Heart left ventricle (tissue), 16 donors: ENCODE measurements around the gene PIMREG. TPM values are rescaled to one million over a fixed set of nuclear protein-coding genes. Genes with fewer than 3 reads are reported as not detected.

Experiments used
- ATAC-seq, 4 donors: fragments of 200-7000 bp; cut with Tn5 transposase; one replicate each; pipeline ENCODE4 v1.9.1; 2020 to 2022; ENCODE audit warnings: moderate library complexity in 4 of 4, mild to moderate bottlenecking in 3 of 4, moderate number of reproducible peaks in 1 of 4
- DNase-seq, 5 donors: peaks; one replicate each; pipeline ENCODE4 v3.0.0-alpha.2; 2020
- H3K27ac ChIP-seq, 12 donors: fragments of 200-600 bp; sonication (generic) in 4 of 12; one replicate each; pipeline versions ENCODE4 v1.5.0 to v1.8.0; 2016 to 2022; ENCODE audit warnings: mild to moderate bottlenecking in 2 of 12
- H3K27me3 ChIP-seq, 9 donors: fragments of 200-600 bp; sonication (generic) in 2 of 9; one replicate each; pipeline versions ENCODE4 v1.5.1 to v1.8.0; 2016 to 2022; ENCODE audit warnings: mild to moderate bottlenecking in 3 of 9
- H3K36me3 ChIP-seq, 9 donors: fragments of 200-600 bp; sonication (generic) in 2 of 9; one replicate each; pipeline versions ENCODE4 v1.5.0 to v1.8.0; 2018 to 2022; ENCODE audit warnings: mild to moderate bottlenecking in 2 of 9
- H3K4me1 ChIP-seq, 12 donors: fragments of 200-600 bp; sonication (generic) in 4 of 12; one replicate each; pipeline versions ENCODE4 v1.5.0 to v1.8.0; 2016 to 2022; ENCODE audit warnings: mild to moderate bottlenecking in 3 of 12
- H3K4me3 ChIP-seq, 12 donors: fragments of 200-600 bp; sonication (generic) in 4 of 12; one replicate each; pipeline versions ENCODE4 v1.5.0 to v1.8.0; 2017 to 2022; ENCODE audit warnings: mild to moderate bottlenecking in 9 of 12, moderate library complexity in 4 of 12
- H3K9me3 ChIP-seq, 12 donors: fragments of 200-600 bp; sonication (generic) in 4 of 12; one replicate each; pipeline versions ENCODE4 v1.5.0 to v1.8.0; 2016 to 2022; ENCODE audit warnings: mild to moderate bottlenecking in 1 of 12
- POLR2A ChIP-seq, 2 donors: fragments of 450-650 bp; IDR thresholded peaks; one replicate each; pipeline ENCODE4 v1.6.1; 2017; ENCODE audit warnings: antibody characterized with exemption in 2 of 2, mild to moderate bottlenecking in 2 of 2, moderate library complexity in 2 of 2
- WGBS, 4 donors: extraction: QIAGEN DNeasy Blood & Tissue Kit in 2 of 4; methylation state at CpG; one replicate each; pipeline versions ENCODE4 v1.1.5 to v1.1.7; 2013 to 2018; 5-methylcytosine and 5-hydroxymethylcytosine counted together
- intact Hi-C, 10 donors: fragments of 100-400 bp; cut with DNase I; formaldehyde crosslinking; loops; one replicate each; pipeline versions ENCODE4 v1.11.1 to v1.14.2; 2022
- long read RNA-seq, 3 donors: library from polyadenylated mRNA; unstranded; transcript quantifications; one replicate each; pipeline ENCODE4 v2.0.0, GENCODE V29; 2020 to 2021
- polyA plus RNA-seq, 2 donors: library from polyadenylated mRNA; stranded (reverse); fragments of 200-250 nt; gene quantifications; one replicate each; pipeline ENCODE4 v1.2.3, GENCODE V29; 2013
- total RNA-seq, 9 donors: library from RNA; depleted of rRNA in 2 of 9; stranded (reverse); fragments of >200 nt in 2 of 9; fragmentation: NEBNext Ultra II Directional in 3 of 9; extraction: Animal tissue kit (Norgen Biotek cat#: 25700) in 3 of 9; gene quantifications; one replicate each; pipeline versions ENCODE4 v1.1.0 to v1.2.4, GENCODE V29; 2016 to 2023
- TF ChIP-seq, protein P1 (sequence below), 12 donors: fragments of 200-600 bp; sonication (generic) in 4 of 12; IDR thresholded peaks; one replicate each; pipeline versions ENCODE4 v1.5.0 to v1.8.0; 2018 to 2022; ENCODE audit warnings: antibody characterized with exemption in 12 of 12, mild to moderate bottlenecking in 5 of 12
- donor health status: ischemic (EF 13 %, LVEDD 7.1; RV severe dilation, severe dysfunction).
- donor health status: healthy with polysubstance abuse.
- donor health status: DM: no; HTN: yes; CAD: no.
- donor health status: DM: no; HTN: no; CAD: no.
- donor health status: ischemic (EF 25% LVEDD 6.9; RV normal size, moderate dysfunction).
- donor health status: ischemic (EF 25% LVEDD 5.7; RV mildly dilated, moderate dysfunction).
- donor health status: healthy.
- donor health status: DM: yes; HTN: yes; CAD: no.
- donor health status: ischemic (EF 35%, LVEDD 5.7; RV mildly dilated, moderate dysfunction).
- donor health status: nonischemic (EF 11% LVEDD 7.7; RV severe dilation, severe dysfunction).
- donor health status: DM: yes; HTN: yes; CAD: no.
- donor health status: PGD.
- donor health status: ischemic (EF 29% LVEDD 5.4; RV normal size, mild dysfunction).
- donor health status: nonischemic (EF 23%, LVEDD 6.1; RV moderate dilation, normal function).

PIMREG gene, protein sequence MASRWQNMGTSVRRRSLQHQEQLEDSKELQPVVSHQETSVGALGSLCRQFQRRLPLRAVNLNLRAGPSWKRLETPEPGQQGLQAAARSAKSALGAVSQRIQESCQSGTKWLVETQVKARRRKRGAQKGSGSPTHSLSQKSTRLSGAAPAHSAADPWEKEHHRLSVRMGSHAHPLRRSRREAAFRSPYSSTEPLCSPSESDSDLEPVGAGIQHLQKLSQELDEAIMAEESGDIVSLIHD
- 1 to 10 TPM in 2 of 9 donors, under 1 TPM in 3, not detected in 4; 0.35 to 4.6 (median 0.75) TPM for total RNA-seq
- under 1 TPM in 1 of 2 donors, not detected in 1; 0.21 TPM for polyA plus RNA-seq
- long read RNA-seq, donor 1, partial matches to known transcripts: 0 of 1 reads
- long read RNA-seq, donor 1, other reads (novel, unspliced or antisense): 0 of 1 reads
- long read RNA-seq, donor 2: 0 reads
- long read RNA-seq, donor 3: 0 reads

DNA sequence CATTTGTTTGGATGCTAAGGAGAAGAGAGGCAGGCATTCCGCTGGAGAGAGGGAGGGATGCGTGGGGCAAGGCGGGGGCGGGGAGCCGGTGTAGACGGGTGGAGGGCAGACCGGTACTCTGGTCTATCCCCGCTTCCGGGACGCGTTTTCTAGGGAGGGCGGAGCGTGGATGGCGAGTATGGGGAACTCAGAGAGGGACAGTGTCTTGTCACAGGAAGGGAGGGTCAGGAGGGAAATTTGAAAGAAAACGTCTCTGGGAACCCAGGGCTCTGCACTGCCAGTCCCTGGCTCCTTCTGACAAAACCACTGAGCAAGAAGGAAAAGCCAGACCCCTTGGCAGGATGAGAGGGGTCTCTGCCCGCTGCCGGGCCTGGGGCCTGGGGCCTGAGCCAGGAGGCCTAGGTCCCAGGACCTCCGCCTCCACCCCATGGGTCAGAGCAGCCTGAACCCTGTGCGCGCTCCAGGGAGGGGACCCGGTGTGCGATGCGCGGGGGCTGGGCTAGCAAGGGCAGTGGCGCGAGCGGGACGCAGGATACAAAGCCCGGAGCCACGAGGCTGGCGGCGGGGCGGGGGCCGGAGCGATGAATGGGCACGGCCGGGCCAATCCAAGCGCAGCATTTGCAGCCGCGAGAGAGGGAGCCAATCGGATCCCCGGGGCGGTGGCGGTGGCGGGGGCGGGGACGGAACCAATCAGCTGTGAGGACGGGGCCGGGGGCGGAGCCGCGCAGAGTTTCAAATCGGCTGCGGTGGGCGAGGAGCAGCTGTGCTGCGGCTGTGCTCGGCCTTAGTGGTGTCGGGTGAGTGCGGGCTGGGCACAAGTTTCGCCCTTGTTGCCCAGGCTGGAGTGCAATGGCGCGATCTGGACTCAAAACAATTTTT, at the start of gene PIMREG:
Gene PIMREG, plus strand, starts transcription at position 764 of the 879 bp plus-strand sequence. CDS start 656 bp downstream, outside the sequence.
- Histone ChIP-seq H3K4me3 (peak within 1 kb of the TSS; percentile 24 to 72 (median 55)), H3K9me3 (peaks cover 0 to 5% (median 0%) of the 10 kb centered on the region in 12 donors), H3K4me1 (peaks cover 0 to 17% (median 6%) of the 10 kb centered on the region in 12 donors), H3K36me3 (no peaks in the 10 kb centered on the region), H3K27me3 (peaks cover 0 to 16% (median 5%) of the 10 kb centered on the region in 9 donors), H3K27ac (peak within 1 kb of the TSS in 3 of 12 donors; percentile 35 to 62 (median 49))
- 1 to 2% (median 1%) methylated on average over 29 to 62 of the region's 62 CpGs for WGBS, 4 donors
- DNase-seq (peak; percentile 94 to 97 (median 95)), ATAC-seq (peak; percentile 97 to 100 (median 99))
- TF ChIP-seq, protein P1, sequence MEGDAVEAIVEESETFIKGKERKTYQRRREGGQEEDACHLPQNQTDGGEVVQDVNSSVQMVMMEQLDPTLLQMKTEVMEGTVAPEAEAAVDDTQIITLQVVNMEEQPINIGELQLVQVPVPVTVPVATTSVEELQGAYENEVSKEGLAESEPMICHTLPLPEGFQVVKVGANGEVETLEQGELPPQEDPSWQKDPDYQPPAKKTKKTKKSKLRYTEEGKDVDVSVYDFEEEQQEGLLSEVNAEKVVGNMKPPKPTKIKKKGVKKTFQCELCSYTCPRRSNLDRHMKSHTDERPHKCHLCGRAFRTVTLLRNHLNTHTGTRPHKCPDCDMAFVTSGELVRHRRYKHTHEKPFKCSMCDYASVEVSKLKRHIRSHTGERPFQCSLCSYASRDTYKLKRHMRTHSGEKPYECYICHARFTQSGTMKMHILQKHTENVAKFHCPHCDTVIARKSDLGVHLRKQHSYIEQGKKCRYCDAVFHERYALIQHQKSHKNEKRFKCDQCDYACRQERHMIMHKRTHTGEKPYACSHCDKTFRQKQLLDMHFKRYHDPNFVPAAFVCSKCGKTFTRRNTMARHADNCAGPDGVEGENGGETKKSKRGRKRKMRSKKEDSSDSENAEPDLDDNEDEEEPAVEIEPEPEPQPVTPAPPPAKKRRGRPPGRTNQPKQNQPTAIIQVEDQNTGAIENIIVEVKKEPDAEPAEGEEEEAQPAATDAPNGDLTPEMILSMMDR (IDR thresholded peaks at IDR 0.05): no peak
- TF ChIP-seq POLR2A (IDR thresholded peaks at IDR 0.05): no peak
- intact Hi-C loops: no loop called here

DNA sequence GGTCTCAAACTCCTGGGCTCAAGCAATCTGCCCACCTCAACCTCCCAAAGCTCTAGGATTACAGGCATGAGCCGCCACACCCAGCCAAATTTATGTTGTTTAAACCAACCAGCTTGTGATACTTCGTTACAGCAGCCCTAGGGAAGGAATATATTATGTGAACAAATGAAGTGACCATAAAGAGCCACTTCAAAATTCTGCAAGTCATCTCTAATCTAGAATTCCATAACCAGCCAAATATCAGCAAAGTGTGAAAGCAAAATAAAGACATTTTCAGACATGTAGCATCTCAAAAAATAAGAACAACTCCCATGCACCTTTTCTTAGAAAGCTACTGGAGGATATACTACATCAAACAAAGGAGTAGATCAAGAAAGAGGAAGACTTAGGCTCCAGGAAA, 45.3 kb upstream of the PIMREG start:
- TF ChIP-seq, protein P1 (IDR thresholded peaks at IDR 0.05): no peak
- TF ChIP-seq POLR2A (IDR thresholded peaks at IDR 0.05): no peak
- no peak for ATAC-seq
- intact Hi-C loops: no loop called here
- DNase-seq: no peak
- Histone ChIP-seq H3K9me3 (peaks cover 0 to 18% (median under 1%) of the 10 kb centered on the region in 12 donors), H3K4me1 (no peaks in the 10 kb centered on the region), H3K27ac (no peak overlapping the region), H3K4me3 (no peak overlapping the region), H3K36me3 (no peaks in the 10 kb centered on the region), H3K27me3 (peaks cover 0 to 19% (median 3%) of the 10 kb centered on the region in 9 donors)
- WGBS, 4 donors: 20 to 70% (median 65%) methylated on average over 2 of the region's 2 CpGs

DNA sequence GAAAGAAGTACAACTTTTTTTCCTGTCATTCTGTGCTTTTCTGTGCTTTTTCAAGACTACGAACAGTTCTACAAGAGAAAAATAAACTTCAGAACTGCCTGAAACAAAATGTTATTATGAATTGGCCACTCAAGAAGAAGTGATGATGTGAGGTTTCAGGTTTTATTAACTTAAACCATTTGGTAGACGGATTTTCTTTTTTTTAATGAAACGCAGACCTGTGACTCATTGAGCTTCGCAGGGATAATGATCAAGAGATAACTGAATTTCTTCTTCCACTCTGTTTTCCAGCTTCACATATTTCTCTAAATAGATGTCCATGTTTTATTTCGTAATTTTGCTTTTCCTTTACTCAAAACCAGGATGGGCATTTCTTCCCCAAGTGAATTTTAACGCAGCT, 42.0 kb upstream of the PIMREG start:
- no peak for ATAC-seq
- no peak overlapping the region for H3K27ac ChIP-seq
- H3K4me3 ChIP-seq: no peak overlapping the region
- no peaks in the 10 kb centered on the region for H3K4me1 ChIP-seq
- peaks cover 0 to 18% (median under 1%) of the 10 kb centered on the region in 12 donors for H3K9me3 ChIP-seq
- intact Hi-C loops: no loop called here
- WGBS, 4 donors: 81 to 85% (median 82%) methylated on average over 6 of the region's 6 CpGs
- DNase-seq: no peak
- TF ChIP-seq POLR2A (IDR thresholded peaks at IDR 0.05): no peak
- TF ChIP-seq, protein P1 (IDR thresholded peaks at IDR 0.05): no peak
- H3K27me3 ChIP-seq: peaks cover 0 to 12% (median 0%) of the 10 kb centered on the region in 9 donors
- H3K36me3 ChIP-seq: no peaks in the 10 kb centered on the region

DNA sequence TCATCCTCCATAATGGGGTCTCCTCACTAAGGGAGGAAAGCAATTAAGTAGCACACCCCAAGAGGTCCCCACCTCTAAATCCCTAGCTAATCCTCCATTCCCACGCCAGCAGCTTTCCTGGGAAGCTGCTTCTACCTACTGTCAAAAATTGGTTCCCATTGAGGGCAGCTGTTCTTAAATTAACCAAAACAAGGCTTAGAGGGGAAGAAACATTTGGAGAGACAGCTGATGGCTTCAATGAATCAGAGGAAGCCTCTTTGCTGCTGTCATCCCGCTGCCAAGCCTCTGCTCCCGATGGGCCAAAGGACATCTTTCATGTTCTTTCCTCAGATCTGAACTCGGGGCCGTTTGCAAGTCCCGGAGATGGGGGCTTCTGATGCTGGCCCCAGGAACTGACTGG, 36.0 kb upstream of the PIMREG start:
- Histone ChIP-seq H3K27me3 (peaks cover 0 to 8% (median 0%) of the 10 kb centered on the region in 9 donors), H3K4me3 (no peak overlapping the region), H3K4me1 (no peaks in the 10 kb centered on the region), H3K36me3 (no peaks in the 10 kb centered on the region), H3K9me3 (no peaks in the 10 kb centered on the region), H3K27ac (no peak overlapping the region)
- ATAC-seq: no peak
- no peak for TF ChIP-seq POLR2A (IDR thresholded peaks at IDR 0.05)
- TF ChIP-seq, protein P1 (IDR thresholded peaks at IDR 0.05): no peak
- intact Hi-C loops: no loop called here
- WGBS, 4 donors: 61 to 73% (median 67%) methylated on average over 6 of the region's 6 CpGs
- DNase-seq: no peak
